NCI-H460 (cell line): ENCODE results near the gene TFAP2D. TPM values are rescaled to one million over a fixed set of nuclear protein-coding genes. Genes with fewer than 3 reads are reported as not detected.

Experiments
- DNase-seq: peaks from one replicate; pipeline ENCODE4 v3.0.0-alpha.2; 2016; ENCODE audit warnings: low read depth; ENCODE audit errors: extremely low read depth
- polyA plus RNA-seq: library from polyadenylated mRNA; depleted of rRNA; stranded (reverse); fragments of >200 nt; gene quantifications from 2 replicates; pipeline ENCODE4 v1.2.3, GENCODE V29; 2014; cell fraction: nucleus; rRNA removed
- total RNA-seq: library from RNA; depleted of rRNA; stranded (reverse); fragments of >200 nt; shearing (Covaris generic); gene quantifications from 2 replicates; pipeline ENCODE4 v1.2.3, GENCODE V29; 2014; rRNA removed

The TFAP2D gene
- not detected in 2 replicates for total RNA-seq
- not detected in 2 replicates for polyA plus RNA-seq

DNA sequence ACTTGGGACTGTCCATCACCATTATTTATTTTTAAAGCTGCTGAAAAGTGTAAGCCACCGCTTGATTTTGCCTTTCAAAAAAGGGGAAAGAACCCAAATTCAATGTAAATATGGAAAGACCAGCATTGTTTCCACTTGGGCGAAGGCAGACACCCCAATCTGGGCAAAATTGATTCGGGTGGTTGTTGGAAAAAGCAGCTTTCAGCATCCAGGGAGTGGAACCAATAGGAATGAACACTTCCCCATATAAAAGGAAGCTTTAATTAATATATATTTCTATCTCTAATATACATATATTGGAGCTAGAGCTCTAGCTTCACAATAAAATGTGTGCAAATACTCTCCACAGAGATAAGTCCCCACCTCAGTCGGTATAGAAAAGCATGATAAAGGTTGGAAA is at the start of gene TFAP2D:
TFAP2D (plus strand) TSS at position 301 of the 400 bp plus-strand sequence. CDS start 530 bp downstream, outside the sequence.
- no peak for DNase-seq

DNA sequence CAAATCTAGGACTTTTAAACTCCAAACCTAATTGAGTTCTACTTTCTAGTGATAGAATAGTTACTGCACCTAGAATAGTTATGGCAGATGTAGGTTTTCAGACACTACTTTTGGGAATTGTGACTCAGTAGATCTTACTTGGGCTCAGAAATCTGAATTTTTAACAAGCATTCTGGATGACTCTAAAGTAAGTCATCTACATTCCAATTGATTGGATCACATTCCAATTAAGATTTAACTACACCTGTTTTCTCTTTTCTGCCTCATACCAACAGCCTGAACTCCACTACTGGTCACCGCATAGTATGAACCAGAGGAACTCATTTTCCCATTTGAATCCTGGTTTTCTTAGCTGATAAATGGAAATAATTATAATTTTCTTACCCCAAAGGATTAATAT is 49.5 kb upstream of the TFAP2D start:
- no peak for DNase-seq

DNA sequence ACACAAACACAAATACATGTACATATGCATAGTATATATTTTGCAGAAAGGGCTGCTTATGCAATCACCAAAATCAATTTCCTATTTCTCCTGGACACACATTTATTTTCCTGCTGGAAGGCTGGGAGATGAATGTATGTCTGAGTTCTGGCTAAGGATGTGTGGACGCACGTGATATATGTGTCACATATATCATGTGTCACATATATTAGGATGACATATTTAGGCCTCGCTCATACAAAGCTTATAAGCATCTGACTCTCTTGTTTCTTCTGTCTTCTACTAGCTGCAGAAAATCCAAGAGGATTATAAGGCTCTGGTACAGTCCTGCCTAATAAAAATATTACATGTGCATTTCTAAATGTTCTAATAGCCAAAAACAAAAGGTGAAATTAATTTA is 47.2 kb upstream of the TFAP2D start:
- no peak for DNase-seq

DNA sequence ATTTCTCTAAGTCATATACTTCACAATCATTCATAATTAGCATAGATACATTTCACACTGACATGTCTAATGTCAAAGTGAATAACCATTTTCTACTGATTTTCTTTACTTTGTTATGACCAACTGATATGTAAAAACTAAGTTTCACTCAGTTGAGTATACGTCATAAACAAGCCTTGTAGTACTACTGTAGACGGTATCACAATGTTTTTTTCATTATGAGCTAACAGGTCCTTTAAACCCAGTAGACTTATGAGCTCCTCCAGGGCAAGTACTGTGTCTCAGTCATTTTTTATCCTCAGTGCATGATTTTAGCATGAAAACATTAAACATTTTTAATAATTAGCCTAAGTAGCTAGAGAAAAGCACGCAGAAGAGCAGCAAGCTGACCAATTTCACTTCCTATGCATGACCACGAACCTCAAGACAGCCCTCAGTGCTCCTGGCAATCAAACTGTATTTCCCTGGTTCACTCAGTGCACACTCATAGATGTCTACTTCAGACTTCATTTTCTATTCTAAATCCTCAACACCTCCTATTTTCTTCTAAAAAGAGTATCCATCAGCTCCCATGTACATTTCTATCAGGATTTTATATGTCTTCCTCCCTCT is 32.0 kb upstream of the TFAP2D start:
- no peak for DNase-seq

DNA sequence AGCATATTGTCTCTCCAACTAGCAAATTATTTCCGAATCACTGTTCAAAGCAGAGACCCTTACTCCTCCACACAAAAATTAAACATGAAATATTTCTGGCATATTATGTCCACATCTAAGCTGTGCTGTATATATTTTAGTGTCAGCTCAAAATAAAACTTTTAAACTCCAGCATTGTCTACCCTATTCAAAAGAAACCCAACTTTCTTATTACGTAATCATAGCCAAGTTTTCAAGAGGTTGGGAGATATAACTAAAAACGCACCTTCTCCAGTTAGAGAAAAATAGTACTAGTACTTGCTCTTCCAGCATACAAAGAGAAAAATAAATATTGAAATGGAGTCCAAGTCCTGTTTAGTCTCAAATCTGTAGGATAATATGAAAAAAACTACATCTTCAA is 24.1 kb upstream of the TFAP2D start:
- DNase-seq = no peak

DNA sequence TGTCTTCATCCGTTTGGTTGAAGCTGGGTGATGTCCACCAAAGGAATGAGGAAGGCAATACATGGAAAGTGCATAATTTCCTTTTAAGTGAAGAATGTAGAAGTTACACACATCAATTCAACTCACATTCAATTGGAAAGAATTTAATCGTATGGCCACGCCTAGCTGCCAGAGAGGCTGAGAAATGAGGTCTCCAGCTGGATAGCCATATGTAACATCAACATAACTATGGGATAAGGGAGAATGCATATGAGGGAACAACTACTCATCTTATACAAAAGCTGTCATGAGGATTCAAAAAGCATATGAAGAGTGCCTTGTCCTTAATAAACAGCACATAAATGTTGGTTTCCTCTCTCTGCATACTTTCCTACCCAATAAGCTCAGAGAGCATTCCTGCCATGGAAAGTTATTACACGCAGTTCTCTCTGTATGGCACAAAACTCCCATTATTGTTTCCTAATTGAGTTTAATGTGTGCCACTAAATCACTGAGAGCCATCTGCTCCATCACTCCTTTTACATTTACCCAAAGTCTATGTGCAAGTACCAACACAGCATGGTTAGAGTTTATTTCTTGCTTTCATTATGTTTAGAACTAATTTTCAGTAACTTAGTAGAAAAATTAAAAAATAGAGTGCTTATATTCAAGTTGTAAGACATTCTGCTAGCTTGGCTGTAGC is 21.4 kb upstream of the TFAP2D start:
- no peak for DNase-seq

DNA sequence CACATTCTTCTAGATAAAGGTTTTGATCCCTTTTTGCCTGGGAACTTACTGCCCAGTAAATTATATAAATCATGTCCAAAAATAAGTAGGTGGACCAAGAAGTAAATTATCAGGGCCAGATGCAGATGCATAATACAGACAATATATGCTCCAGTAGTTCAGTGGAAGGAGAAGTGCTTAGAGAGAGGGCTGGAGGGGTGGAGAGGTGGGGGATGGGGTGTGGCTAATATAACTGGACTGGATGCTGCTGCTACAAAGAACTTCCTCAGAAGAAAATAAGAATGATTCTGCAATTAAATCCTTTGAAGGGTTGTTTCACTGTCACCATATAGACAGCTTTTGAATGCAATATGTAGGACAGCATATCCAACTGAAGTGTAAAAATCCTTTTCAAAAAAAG is 14.8 kb upstream of the TFAP2D start:
- no peak for DNase-seq

DNA sequence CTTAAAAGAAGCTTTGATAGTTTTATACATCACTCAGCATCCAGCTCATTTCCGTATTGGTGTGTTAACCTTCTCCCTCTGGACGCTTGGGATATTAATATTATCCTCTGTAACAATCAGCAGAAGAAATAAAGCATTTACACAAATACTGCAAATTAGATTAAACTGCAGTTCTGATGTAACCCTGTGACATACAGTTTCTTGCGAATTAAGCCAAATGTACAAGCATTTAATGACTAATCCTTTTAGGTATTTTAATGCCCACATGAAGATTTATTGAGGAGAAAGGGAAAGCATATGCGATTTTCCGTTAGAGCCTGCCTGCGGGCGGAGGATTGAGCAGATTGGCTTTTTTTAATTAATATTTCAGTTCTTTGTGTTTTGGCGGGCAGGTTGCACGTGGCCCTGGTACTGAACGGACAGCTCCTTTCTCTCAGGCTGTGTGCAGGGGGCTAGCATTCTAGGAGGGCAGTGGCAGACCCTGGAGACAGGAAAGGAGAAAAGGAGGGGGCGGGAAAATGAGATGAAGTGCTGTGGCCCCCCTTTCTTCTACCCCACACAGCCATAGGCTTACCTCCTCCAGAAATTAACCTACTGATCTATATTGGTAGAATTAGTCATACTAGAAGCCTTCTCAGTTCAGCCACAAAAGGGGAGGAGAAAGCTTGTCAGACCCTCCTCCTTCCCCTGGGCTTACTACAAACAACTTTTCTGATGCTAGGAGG is 14.1 kb upstream of the TFAP2D start:
- DNase-seq = no peak

DNA sequence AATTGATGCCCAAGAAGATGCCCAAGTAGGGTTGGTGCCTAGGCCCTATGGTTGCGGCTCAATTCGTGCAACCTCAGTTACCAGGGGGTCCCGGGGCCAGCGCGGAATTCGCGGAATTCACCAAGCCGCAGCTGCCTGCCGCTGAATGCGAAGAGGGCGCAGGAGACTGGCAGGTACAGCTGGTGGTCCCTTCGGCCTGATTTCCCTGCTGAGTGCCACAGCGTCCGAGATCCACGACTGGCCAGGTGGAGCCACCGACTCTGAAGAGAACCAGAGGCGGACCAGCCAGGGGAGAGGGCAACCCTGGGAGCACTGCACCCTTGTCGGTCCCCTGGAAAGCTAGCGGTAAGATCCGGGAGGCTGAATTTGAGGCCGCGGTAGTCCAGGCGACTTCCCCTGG is 6.8 kb upstream of the TFAP2D start:
- no peak for DNase-seq

DNA sequence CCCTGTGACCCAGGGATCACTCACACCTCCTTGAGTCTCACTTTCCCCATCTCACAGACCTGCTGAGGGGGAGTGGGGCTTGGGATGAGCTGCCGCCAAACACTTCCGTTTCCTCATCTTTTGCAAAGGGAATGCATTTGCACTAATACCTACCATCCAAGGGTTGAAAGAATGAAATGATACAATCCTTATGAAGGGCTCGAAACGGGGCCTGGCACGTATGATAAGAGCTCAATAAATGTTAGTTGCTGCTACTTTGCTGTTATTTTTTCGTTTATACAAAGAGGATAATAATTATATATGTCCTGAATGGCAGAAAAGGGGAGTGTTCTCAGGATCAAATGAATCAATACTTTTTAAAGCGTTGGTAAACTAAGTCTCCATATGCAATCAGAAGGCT is 6.1 kb upstream of the TFAP2D start:
- no peak for DNase-seq

DNA sequence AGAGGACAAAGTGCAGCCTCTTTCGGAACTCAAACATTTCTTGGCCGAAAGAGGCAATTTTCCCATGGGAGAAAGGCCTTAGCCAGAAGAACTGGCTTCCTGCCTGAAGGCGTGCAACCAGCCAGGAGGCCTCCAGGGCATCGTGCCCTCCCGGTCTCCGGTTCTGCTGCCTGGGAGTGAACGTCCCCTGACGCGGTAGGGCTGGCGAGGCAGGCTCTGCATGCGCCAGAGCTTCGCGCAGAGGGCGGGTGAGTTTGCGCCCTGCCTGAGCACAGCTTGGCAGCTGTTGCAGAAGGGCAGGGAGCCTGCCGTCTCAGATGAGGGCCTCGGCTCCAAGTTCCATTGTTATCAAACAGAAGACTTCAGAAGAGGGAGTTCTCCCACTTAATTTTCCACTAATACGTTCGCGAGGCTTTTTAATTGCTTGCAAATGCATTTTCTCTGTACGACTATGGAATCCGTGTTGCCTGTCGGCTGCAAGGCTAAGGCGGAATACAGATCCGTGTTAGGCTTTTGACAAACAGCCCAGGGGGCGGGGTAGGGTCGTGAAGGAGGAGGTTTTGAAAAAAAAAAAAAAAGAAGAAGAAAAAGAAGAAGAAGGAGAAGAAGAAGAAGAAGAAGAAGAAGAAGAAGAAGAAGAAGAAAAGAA is 5.5 kb upstream of the TFAP2D start:
- DNase-seq = no peak

DNA sequence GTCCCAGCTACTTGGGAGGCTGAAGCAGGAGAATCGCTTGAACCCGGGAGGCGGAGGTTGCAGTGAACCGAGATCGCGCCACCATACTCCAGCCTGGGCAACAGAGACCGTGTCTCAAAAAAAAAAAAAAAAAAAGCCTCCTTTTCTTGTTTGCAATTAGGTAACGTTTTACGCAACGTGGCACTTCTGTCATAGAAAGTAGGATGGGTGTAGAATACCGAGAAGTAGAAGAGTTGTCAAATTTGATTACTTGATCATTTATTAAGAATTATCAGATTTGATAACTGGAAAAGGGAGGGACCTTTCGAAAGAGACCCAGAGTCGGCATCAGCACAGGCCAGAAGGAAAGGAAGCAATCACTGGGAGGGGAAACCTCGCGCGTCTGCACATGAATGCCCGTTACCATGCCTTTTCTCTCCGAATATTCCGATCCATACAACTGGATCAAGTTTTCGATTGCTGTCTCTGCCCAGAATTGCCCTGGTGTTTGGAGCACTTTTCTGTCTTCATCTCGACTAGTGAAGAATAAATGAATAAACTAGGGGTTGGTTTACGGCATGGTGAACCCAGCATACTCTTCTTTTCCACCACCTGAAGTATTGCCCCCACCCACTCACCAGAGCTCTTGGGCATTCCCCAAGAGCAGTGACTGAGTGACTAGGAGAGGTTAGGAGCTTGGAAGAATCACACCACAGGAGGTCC is 4.5 kb upstream of the TFAP2D start:
- no peak for DNase-seq

DNA sequence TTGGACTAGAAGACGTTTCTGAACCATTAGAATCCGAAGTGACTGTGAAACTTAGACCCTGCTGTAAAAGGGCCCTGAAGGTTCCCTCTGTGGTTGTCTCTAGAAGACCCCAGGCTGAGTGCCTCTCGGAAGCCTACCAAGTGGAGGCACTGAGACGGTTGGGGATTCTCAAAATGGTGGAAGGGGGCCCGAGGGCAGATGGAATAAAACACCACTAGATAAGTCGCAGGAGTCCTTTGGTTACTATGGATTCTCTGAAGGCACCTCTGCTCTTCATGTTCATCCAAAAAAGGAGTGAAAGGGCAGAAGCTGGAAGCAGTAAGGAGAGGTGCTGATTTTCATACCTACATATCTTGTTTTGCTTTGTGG is 4.0 kb upstream of the TFAP2D start:
- no peak for DNase-seq

DNA sequence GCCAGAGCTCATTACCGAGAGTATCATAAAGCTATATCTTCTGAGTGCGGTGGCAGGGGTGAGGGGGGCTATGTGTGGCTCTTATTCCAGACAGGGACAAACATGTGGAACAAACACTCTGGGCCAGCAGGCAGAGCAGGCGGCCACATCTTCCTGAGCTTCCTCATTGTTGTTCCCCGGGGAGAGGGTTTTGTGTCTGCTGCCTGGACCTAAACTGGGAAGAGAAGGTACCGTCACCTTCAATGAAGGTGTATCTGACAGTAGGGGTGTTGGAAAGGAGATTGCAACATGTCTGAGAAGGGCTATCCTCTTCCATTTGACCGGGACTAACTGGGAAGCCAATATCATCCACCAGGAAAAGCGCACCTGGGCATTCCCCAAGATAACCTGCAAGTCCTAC is 1.6 kb upstream of the TFAP2D start:
- no peak for DNase-seq

DNA sequence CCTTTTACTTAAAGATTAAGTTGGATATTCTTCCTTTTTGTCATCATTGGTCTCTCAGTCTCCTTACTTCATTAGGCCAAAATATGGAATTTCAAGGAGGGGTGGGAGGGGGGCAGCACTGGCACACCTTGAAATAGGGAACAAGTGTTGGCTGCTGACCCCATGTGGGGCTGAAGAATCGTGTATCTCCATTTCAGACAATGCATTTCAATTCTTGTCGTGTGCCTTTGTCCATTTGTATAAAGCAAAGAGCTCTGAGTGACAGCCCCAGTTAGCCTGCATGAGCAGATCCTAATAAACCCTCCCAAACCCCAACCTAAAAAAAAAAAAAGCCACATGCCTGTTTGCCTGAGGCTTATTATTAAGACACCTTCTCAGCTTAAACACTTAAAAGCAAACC is 1.0 kb upstream of the TFAP2D start:
- no peak for DNase-seq

DNA sequence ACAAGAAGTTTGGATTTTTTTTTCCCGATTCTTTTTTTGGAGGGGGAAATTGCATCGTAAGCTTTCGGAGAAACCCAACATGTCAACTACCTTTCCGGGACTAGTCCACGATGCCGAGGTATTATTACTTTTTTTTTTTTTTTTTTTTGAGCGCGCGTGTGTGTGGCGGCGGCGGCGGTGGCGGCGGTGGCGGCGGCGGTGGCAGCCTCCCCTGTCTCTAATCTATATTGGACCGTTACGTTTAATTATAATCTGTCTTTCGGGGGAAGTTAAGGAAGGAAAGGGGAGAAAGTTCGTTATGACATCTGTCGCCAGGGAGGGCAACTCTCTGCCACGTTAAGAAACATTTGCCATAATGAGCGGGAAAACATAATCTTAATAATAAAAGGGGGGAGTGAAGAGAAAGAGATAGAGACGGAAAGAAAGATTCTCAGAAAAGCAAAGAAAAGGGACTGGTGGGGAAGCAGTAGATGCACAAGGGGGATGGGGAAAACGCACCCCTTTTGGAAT is 706 bp downstream of the TFAP2D start:
- no peak for DNase-seq

DNA sequence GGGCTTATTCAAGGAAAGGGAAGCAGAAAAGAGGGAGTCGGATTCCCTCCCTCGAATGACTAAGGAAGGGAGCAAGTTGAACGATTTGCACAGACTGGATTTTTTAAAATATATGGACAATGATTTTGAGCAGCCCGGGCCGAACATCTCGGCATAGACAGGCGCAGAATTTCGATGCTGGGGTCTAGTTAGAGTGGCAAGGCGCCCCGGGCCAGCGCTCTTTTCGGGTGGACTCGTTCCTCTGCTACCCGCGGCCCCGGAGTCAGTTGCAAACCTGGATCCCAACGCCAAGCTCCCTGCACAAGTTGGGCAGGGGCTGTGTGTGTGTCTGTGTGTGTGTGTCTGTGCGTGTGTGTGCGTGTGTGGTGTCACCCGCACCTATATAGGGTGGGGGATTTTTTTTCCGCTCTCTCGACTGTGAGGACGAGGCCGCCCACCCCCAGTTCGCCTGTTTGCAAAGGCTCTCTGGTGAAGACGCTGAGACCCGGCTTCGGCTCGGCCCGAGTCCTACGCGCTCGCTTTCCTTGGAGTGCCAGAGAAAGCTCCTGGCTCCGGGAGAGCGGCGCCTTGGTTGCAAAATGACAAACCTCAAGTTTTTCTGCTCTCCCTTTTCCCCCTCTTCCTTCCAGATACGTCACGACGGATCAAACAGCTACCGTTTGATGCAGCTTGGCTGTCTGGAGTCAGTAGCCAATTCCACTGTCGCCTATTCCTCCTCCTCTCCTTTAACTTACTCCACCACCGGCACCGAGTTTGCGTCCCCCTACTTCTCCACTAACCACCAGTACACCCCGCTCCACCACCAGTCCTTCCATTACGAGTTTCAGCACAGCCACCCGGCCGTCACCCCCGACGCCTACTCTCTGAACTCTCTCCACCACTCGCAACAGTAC is 1.4 kb downstream of the TFAP2D start:
- no peak for DNase-seq

DNA sequence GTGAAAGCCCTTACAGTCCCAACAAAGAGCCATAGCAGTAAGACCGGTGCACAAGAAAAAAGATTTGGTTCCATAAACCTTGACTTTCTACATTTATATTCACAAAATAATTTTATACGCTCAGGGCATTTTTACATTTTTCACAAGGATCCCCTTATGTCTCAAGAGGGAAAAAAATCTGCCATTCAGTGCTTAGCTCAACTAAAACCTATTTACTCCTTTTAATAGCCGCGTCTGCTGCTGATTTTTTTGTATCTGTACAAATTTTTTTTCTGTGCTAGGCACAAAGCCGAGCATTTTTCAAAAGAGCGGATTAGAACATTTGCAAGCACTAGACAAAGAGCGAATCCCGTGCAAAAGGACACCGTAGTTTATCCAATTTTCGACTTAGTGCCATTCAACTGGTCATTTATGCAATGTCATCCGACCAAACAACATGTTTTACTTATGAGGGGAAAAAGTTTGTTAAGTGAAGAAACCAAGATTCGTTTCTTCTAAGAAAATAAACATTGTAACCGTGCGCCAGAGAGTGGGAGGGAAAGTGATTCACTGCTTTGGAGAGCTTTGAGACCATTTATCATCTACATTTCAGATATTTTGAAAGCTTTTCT is 3.7 kb downstream of the TFAP2D start:
- no peak for DNase-seq
